ENCODE data around the gene MCCC1. TPM values are rescaled to one million over a fixed set of nuclear protein-coding genes. Genes with fewer than 3 reads are reported as not detected.
"Not testable (repeated sequence)": the region's sequence is repeated elsewhere in the genome, so short reads cannot be mapped to it uniquely, and the experiment has no call there.

MCCC1 gene
- total RNA-seq, 1 donor from 2014 or later, result 19.8 TPM

DNA sequence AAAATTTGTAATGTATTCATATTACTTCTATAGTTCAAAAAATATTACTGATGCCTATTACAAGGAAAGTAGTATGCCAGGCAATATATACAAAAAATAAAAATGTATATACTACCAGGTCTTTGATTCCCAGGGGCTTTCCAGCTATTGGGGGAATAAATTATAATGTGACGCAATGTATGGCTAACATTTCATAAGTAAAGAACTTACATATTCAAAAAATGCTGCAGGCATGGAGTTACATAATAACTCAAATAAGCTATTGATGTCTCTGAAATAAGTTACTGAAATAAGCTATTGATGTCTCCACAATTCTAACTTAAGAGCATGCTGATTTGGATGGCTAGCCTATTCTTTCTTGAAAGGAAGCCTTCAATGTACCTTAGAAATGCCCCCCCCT, 30.2 kb downstream of the MCCC1 start:
- TF ChIP-seq, protein P1, sequence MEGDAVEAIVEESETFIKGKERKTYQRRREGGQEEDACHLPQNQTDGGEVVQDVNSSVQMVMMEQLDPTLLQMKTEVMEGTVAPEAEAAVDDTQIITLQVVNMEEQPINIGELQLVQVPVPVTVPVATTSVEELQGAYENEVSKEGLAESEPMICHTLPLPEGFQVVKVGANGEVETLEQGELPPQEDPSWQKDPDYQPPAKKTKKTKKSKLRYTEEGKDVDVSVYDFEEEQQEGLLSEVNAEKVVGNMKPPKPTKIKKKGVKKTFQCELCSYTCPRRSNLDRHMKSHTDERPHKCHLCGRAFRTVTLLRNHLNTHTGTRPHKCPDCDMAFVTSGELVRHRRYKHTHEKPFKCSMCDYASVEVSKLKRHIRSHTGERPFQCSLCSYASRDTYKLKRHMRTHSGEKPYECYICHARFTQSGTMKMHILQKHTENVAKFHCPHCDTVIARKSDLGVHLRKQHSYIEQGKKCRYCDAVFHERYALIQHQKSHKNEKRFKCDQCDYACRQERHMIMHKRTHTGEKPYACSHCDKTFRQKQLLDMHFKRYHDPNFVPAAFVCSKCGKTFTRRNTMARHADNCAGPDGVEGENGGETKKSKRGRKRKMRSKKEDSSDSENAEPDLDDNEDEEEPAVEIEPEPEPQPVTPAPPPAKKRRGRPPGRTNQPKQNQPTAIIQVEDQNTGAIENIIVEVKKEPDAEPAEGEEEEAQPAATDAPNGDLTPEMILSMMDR (IDR thresholded peaks at IDR 0.05; ENCODE audit: unreplicated experiment), result no peak
- no peak for DNase-seq (ENCODE audit: low spot score)
- Mint-ChIP-seq H3K9me3 (ENCODE audit: unreplicated experiment) (no peaks in the 10 kb centered on the region), H3K27me3 (ENCODE audit: unreplicated experiment) (peaks cover 2% of the 10 kb centered on the region), H3K4me1 (ENCODE audit: unreplicated experiment) (no peaks in the 10 kb centered on the region), H3K36me3 (ENCODE audit: low read depth, unreplicated experiment) (peaks cover 9% of the 10 kb centered on the region), H3K4me3 (ENCODE audit: unreplicated experiment) (no peak overlapping the region), H3K27ac (ENCODE audit: unreplicated experiment) (no peak overlapping the region)

DNA sequence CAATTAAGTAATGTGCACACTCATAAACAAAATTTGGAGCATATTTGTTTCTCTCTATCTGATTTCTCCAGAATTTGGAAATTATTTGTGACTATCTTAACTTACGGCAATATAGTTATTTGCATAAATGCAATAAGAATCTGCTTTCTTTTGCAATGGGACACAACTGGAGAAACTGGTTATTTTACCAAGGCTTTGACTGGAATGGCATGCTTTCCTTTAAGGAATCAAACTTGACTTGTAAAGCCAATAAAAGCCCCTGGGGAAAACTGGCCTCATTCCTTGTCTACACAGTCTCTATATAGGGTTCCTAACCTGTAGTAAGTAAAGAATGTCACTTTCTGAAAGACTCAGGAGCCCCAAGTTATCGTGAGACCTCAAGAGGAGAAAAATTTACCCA, 32.4 kb downstream of the MCCC1 start:
- H3K9me3 Mint-ChIP-seq (ENCODE audit: unreplicated experiment); H3K4me3 Mint-ChIP-seq (ENCODE audit: unreplicated experiment); H3K36me3 Mint-ChIP-seq (ENCODE audit: low read depth, unreplicated experiment); H3K27ac Mint-ChIP-seq (ENCODE audit: unreplicated experiment); H3K4me1 Mint-ChIP-seq (ENCODE audit: unreplicated experiment); H3K27me3 Mint-ChIP-seq (ENCODE audit: unreplicated experiment); DNase-seq (ENCODE audit: low spot score): not testable (repeated sequence)

DNA sequence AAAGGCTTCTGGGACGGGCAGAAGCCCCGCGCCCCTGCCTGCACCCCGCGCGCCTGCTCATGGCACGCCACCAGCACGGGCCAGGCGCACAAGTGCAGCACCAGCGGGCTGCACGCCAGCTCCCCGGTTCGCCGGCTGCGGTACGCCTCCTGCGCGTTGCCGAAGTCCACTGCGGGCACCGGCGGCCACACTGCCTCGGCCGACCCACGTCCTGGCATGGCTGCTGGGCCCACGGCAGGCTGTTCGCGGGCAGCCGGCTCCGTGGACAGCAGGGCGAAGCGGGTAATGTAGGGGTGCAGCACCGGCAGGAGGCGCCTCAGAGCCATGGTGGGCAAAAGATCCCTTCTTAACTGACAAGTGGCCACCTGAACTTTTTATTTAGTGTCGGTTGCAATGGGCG, 34.8 kb downstream of the MCCC1 start:
- H3K27ac Mint-ChIP-seq (ENCODE audit: unreplicated experiment), result no peak overlapping the region
- H3K4me3 Mint-ChIP-seq (ENCODE audit: unreplicated experiment), result no peak overlapping the region
- no peaks in the 10 kb centered on the region for H3K27me3 Mint-ChIP-seq (ENCODE audit: unreplicated experiment)
- DNase-seq (ENCODE audit: low spot score), result no peak
- H3K4me1 Mint-ChIP-seq (ENCODE audit: unreplicated experiment), result no peaks in the 10 kb centered on the region
- no peaks in the 10 kb centered on the region for H3K9me3 Mint-ChIP-seq (ENCODE audit: unreplicated experiment)
- TF ChIP-seq, protein P1 (IDR thresholded peaks at IDR 0.05; ENCODE audit: unreplicated experiment), result no peak
- peaks cover 9% of the 10 kb centered on the region for H3K36me3 Mint-ChIP-seq (ENCODE audit: low read depth, unreplicated experiment)

DNA sequence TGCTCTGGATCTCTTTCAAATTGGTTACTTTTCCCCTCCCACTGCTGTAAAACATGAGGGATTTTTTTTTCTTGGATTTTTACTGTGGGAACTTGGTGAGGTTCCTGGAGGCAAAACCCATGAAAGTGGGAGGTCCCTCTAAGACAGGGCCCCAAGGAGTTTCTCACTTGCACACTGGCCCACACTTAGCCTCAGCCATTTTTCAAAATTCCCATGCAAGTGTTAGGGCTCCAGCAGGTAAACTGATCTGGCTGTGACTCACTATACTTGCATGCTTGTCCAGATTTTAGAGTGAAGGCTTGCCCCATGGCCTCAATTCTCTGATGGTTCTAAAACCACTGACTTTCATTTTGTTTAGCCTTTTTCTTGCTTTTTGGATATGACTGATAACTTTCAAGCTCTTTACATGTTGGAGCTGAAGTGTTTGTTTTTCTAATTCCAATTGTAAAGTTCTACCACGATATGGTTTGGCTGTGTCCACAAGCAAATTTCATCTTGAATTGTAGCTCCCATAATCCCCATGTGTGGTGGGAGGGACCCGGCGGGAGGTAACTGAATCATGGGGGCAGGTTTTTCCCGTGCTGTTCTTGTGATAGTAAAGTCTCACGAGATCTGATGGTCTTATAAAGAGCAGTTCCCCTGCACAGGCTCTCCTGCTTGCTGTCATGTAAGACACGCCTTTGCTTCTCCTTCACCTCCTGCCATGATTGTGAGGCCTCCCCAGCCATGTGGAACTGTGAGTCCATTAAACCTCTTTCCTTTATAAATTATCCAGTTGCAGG, 37.7 kb downstream of the MCCC1 start:
- DNase-seq (ENCODE audit: low spot score), result no peak
- Mint-ChIP-seq H3K27me3 (ENCODE audit: unreplicated experiment) (no peaks in the 10 kb centered on the region), H3K27ac (ENCODE audit: unreplicated experiment) (no peak overlapping the region), H3K36me3 (ENCODE audit: low read depth, unreplicated experiment) (no peaks in the 10 kb centered on the region), H3K4me3 (ENCODE audit: unreplicated experiment) (no peak overlapping the region), H3K4me1 (ENCODE audit: unreplicated experiment) (no peaks in the 10 kb centered on the region), H3K9me3 (ENCODE audit: unreplicated experiment) (no peaks in the 10 kb centered on the region)
- TF ChIP-seq, protein P1 (IDR thresholded peaks at IDR 0.05; ENCODE audit: unreplicated experiment), result no peak

DNA sequence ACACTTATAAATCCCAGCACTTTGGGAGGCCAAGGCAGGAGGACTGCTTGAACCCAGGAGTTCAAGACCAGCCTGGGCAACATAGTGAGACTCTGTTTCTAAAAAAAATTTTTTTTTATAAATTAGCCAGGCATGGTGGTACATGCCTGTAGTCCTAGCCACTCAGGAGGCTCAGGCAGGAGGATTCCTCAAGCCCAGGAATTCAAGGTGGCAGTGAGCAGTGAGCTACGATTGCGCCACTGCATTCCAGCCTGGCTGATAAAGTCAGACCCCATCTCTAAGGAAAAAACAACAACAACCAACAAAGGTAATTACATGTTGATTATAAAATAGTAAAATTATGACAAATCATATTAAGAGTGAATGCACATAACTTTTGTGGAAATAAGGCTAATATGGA, 40.9 kb downstream of the MCCC1 start:
- Mint-ChIP-seq H3K4me1 (ENCODE audit: unreplicated experiment) (no peaks in the 10 kb centered on the region), H3K36me3 (ENCODE audit: low read depth, unreplicated experiment) (no peaks in the 10 kb centered on the region), H3K9me3 (ENCODE audit: unreplicated experiment) (no peaks in the 10 kb centered on the region), H3K27me3 (ENCODE audit: unreplicated experiment) (no peaks in the 10 kb centered on the region), H3K27ac (ENCODE audit: unreplicated experiment) (no peak overlapping the region), H3K4me3 (ENCODE audit: unreplicated experiment) (no peak overlapping the region)
- no peak for DNase-seq (ENCODE audit: low spot score)
- TF ChIP-seq, protein P1 (IDR thresholded peaks at IDR 0.05; ENCODE audit: unreplicated experiment), result no peak
